Measurements from ENCODE around the gene PBX1.

The PBX1 gene

DNA sequence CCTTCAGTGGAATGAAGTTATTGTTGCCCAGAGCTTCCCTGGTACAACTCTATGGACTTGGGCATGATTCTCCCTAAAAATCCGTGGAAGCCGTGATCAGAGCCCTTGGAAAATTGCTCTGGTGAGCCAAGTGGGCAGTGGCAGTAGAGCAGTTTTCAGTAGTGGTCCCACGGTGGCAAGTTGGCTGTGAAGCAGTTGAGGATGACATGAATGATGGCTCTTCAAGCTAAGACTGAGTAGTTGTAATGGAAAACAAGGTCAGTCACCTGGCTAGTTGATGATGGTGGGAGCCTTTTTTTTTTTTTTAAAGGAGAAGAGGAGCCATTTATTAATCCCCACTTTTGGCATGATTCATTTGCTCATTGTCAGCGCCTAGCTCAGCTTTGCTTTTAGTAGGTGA, 36.2 kb downstream of the PBX1 start:
- Histone ChIP-seq H3K4me1 (ENCODE audit: control insufficient read depth in 2 of 2, insufficient read depth in 1 of 2, low read depth in 1 of 2, low read length in 2 of 2) (peaks cover 21 to 27% of the 10 kb centered on the region in 2 donors), H2AK5ac (ENCODE audit: low read depth, low read length) (no peak overlapping the region), H3K4me3 (ENCODE audit: low read length in 2 of 2) (no peak overlapping the region), H3K9me3 (replicated peaks in 1 of 2; ENCODE audit: control insufficient read depth in 2 of 2, insufficient read depth in 1 of 2, low read depth in 1 of 2, low read length in 2 of 2) (no peaks in the 10 kb centered on the region), H3K4ac (ENCODE audit: low read length) (no peak overlapping the region), H2BK120ac (ENCODE audit: low read depth, low read length) (no peak overlapping the region), H2BK5ac (ENCODE audit: low read length) (no peak overlapping the region), H3K14ac (ENCODE audit: low read length) (no peak overlapping the region), H4K91ac (ENCODE audit: low read depth, low read length, poor library complexity) (no peak overlapping the region), H2AFZ (ENCODE audit: low read length) (no peak overlapping the region), H3K27me3 (ENCODE audit: control insufficient read depth in 3 of 3, insufficient read depth in 3 of 3, low read depth in 1 of 3, low read length in 3 of 3) (no peaks in the 10 kb centered on the region), H3K79me1 (ENCODE audit: low read depth, low read length) (peaks cover 3% of the 10 kb centered on the region), H3K27ac (replicated peaks; ENCODE audit: low read length) (no peak overlapping the region), H2BK15ac (ENCODE audit: low read length) (no peak overlapping the region), H3K4me2 (ENCODE audit: insufficient read depth, low read length, poor library complexity, severe bottlenecking) (no peak overlapping the region), H2BK12ac (ENCODE audit: low read length) (no peak overlapping the region), H3K18ac (ENCODE audit: low read length) (no peak overlapping the region), H3K23ac (ENCODE audit: low read depth, low read length, poor library complexity) (no peak overlapping the region), H4K8ac (ENCODE audit: low read depth, low read length) (no peak overlapping the region), H3K36me3 (replicated peaks in 1 of 2; ENCODE audit: control insufficient read depth in 2 of 2, insufficient read depth in 2 of 2, low read length in 2 of 2) (peaks cover 0 to 28% of the 10 kb centered on the region in 2 donors), H3K9ac (ENCODE audit: low read depth, low read length, poor library complexity) (no peak overlapping the region)
- no peak for DNase-seq (ENCODE audit: low spot score)
- WGBS, 2 donors (ENCODE audit: extremely low coverage in 2 of 2, insufficient read length in 2 of 2, insufficient replicate concordance in 1 of 2): no CpG with 5 or more reads among the region's 4 CpGs

GRCh38 chr1:164596172-164596571, 37.2 kb downstream of the PBX1 start:
- Histone ChIP-seq H3K27ac (replicated peaks; ENCODE audit: low read length) (no peak overlapping the region), H3K27me3 (ENCODE audit: control insufficient read depth in 3 of 3, insufficient read depth in 3 of 3, low read depth in 1 of 3, low read length in 3 of 3) (no peaks in the 10 kb centered on the region), H2BK15ac (ENCODE audit: low read length) (no peak overlapping the region), H3K4me3 (ENCODE audit: low read length in 2 of 2) (no peak overlapping the region), H2BK12ac (ENCODE audit: low read length) (no peak overlapping the region), H2AFZ (ENCODE audit: low read length) (no peak overlapping the region), H3K9me3 (replicated peaks in 1 of 2; ENCODE audit: control insufficient read depth in 2 of 2, insufficient read depth in 1 of 2, low read depth in 1 of 2, low read length in 2 of 2) (no peaks in the 10 kb centered on the region), H4K91ac (ENCODE audit: low read depth, low read length, poor library complexity) (no peak overlapping the region), H3K23ac (ENCODE audit: low read depth, low read length, poor library complexity) (no peak overlapping the region), H3K4me2 (ENCODE audit: insufficient read depth, low read length, poor library complexity, severe bottlenecking) (no peak overlapping the region), H4K8ac (ENCODE audit: low read depth, low read length) (no peak overlapping the region), H2AK5ac (ENCODE audit: low read depth, low read length) (no peak overlapping the region), H2BK120ac (ENCODE audit: low read depth, low read length) (no peak overlapping the region), H3K4me1 (ENCODE audit: control insufficient read depth in 2 of 2, insufficient read depth in 1 of 2, low read depth in 1 of 2, low read length in 2 of 2) (peaks cover 16 to 27% of the 10 kb centered on the region in 2 donors), H3K36me3 (replicated peaks in 1 of 2; ENCODE audit: control insufficient read depth in 2 of 2, insufficient read depth in 2 of 2, low read length in 2 of 2) (peaks cover 0 to 32% of the 10 kb centered on the region in 2 donors), H3K18ac (ENCODE audit: low read length) (no peak overlapping the region), H3K79me1 (ENCODE audit: low read depth, low read length) (peaks cover 3% of the 10 kb centered on the region), H3K9ac (ENCODE audit: low read depth, low read length, poor library complexity) (no peak overlapping the region), H2BK5ac (ENCODE audit: low read length) (no peak overlapping the region), H3K4ac (ENCODE audit: low read length) (no peak overlapping the region), H3K14ac (ENCODE audit: low read length) (no peak overlapping the region)
- no CpG with 5 or more reads among the region's 1 CpG for WGBS, 2 donors (ENCODE audit: extremely low coverage in 2 of 2, insufficient read length in 2 of 2, insufficient replicate concordance in 1 of 2)
- DNase-seq (ENCODE audit: low spot score): no peak

DNA sequence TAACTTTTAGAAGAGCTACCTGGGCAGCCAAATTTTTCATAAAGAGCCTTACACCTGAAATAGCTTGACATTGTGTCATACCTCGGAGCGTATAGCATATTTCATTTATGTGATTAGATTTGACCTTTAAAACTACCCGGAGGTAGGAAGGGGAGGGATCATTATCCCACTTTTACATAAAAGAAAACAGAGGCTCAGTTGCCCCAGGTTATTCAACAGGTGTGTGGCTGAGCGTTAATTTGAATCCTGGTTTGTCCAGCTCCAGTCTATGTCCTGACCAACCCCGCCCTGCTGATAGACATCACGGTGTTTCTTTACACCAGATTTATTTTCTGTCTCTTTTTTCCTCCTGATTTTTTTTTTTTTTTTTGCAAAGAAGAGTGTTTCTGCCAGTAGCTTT, 39.7 kb downstream of the PBX1 start:
- Histone ChIP-seq H2BK120ac (ENCODE audit: low read depth, low read length) (no peak overlapping the region), H3K27me3 (ENCODE audit: control insufficient read depth in 3 of 3, insufficient read depth in 3 of 3, low read depth in 1 of 3, low read length in 3 of 3) (no peaks in the 10 kb centered on the region), H3K4me3 (ENCODE audit: low read length in 2 of 2) (no peak overlapping the region), H2BK5ac (ENCODE audit: low read length) (no peak overlapping the region), H3K4ac (ENCODE audit: low read length) (no peak overlapping the region), H3K79me1 (ENCODE audit: low read depth, low read length) (no peaks in the 10 kb centered on the region), H2AFZ (ENCODE audit: low read length) (no peak overlapping the region), H3K18ac (ENCODE audit: low read length) (no peak overlapping the region), H3K4me2 (ENCODE audit: insufficient read depth, low read length, poor library complexity, severe bottlenecking) (no peak overlapping the region), H3K9ac (ENCODE audit: low read depth, low read length, poor library complexity) (no peak overlapping the region), H4K91ac (ENCODE audit: low read depth, low read length, poor library complexity) (no peak overlapping the region), H4K8ac (ENCODE audit: low read depth, low read length) (no peak overlapping the region), H2BK12ac (ENCODE audit: low read length) (no peak overlapping the region), H3K4me1 (ENCODE audit: control insufficient read depth in 2 of 2, insufficient read depth in 1 of 2, low read depth in 1 of 2, low read length in 2 of 2) (peaks cover 10 to 31% of the 10 kb centered on the region in 2 donors), H3K9me3 (replicated peaks in 1 of 2; ENCODE audit: control insufficient read depth in 2 of 2, insufficient read depth in 1 of 2, low read depth in 1 of 2, low read length in 2 of 2) (no peaks in the 10 kb centered on the region), H2BK15ac (ENCODE audit: low read length) (no peak overlapping the region), H3K36me3 (replicated peaks in 1 of 2; ENCODE audit: control insufficient read depth in 2 of 2, insufficient read depth in 2 of 2, low read length in 2 of 2) (peaks cover 0 to 49% of the 10 kb centered on the region in 2 donors), H3K27ac (replicated peaks; ENCODE audit: low read length) (no peak overlapping the region), H3K14ac (ENCODE audit: low read length) (no peak overlapping the region), H2AK5ac (ENCODE audit: low read depth, low read length) (no peak overlapping the region), H3K23ac (ENCODE audit: low read depth, low read length, poor library complexity) (no peak overlapping the region)
- no peak for DNase-seq (ENCODE audit: low spot score)
- no CpG with 5 or more reads among the region's 6 CpGs for WGBS, 2 donors (ENCODE audit: extremely low coverage in 2 of 2, insufficient read length in 2 of 2, insufficient replicate concordance in 1 of 2)

GRCh38 chr1:164599272-164599671, 40.3 kb downstream of the PBX1 start:
- H2AK5ac ChIP-seq (ENCODE audit: low read depth, low read length): no peak overlapping the region
- no peaks in the 10 kb centered on the region for H3K79me1 ChIP-seq (ENCODE audit: low read depth, low read length)
- H2BK5ac ChIP-seq (ENCODE audit: low read length): no peak overlapping the region
- H3K23ac ChIP-seq (ENCODE audit: low read depth, low read length, poor library complexity): no peak overlapping the region
- no peaks in the 10 kb centered on the region for H3K27me3 ChIP-seq (ENCODE audit: control insufficient read depth in 3 of 3, insufficient read depth in 3 of 3, low read depth in 1 of 3, low read length in 3 of 3)
- no peak overlapping the region for H3K18ac ChIP-seq (ENCODE audit: low read length)
- no peak overlapping the region for H3K27ac ChIP-seq (replicated peaks; ENCODE audit: low read length)
- H3K9ac ChIP-seq (ENCODE audit: low read depth, low read length, poor library complexity): no peak overlapping the region
- H3K4me1 ChIP-seq (ENCODE audit: control insufficient read depth in 2 of 2, insufficient read depth in 1 of 2, low read depth in 1 of 2, low read length in 2 of 2): peaks cover 12 to 31% of the 10 kb centered on the region in 2 donors
- no peak overlapping the region for H3K4me2 ChIP-seq (ENCODE audit: insufficient read depth, low read length, poor library complexity, severe bottlenecking)
- no peak overlapping the region for H3K4ac ChIP-seq (ENCODE audit: low read length)
- no peak overlapping the region for H2BK120ac ChIP-seq (ENCODE audit: low read depth, low read length)
- no peak for DNase-seq (ENCODE audit: low spot score)
- no peak overlapping the region for H4K91ac ChIP-seq (ENCODE audit: low read depth, low read length, poor library complexity)
- no CpG with 5 or more reads among the region's 5 CpGs for WGBS, 2 donors (ENCODE audit: extremely low coverage in 2 of 2, insufficient read length in 2 of 2, insufficient replicate concordance in 1 of 2)
- H3K14ac ChIP-seq (ENCODE audit: low read length): no peak overlapping the region
- H4K8ac ChIP-seq (ENCODE audit: low read depth, low read length): no peak overlapping the region
- H2BK15ac ChIP-seq (ENCODE audit: low read length): no peak overlapping the region
- H3K9me3 ChIP-seq (replicated peaks in 1 of 2; ENCODE audit: control insufficient read depth in 2 of 2, insufficient read depth in 1 of 2, low read depth in 1 of 2, low read length in 2 of 2): no peaks in the 10 kb centered on the region
- peaks cover 0 to 50% of the 10 kb centered on the region in 2 donors for H3K36me3 ChIP-seq (replicated peaks in 1 of 2; ENCODE audit: control insufficient read depth in 2 of 2, insufficient read depth in 2 of 2, low read length in 2 of 2)
- H2BK12ac ChIP-seq (ENCODE audit: low read length): no peak overlapping the region
- H3K4me3 ChIP-seq (ENCODE audit: low read length in 2 of 2): no peak overlapping the region
- no peak overlapping the region for H2AFZ ChIP-seq (ENCODE audit: low read length)
